Measurements from ENCODE around the gene MYH11.

MYH11 gene

GRCh38 chr16:15777533-15778203 lies 79.2 kb downstream of the MYH11 start:
- DNase-seq (ENCODE audit: low read depth): no peak

GRCh38 chr16:15776572-15776971 lies 80.3 kb downstream of the MYH11 start:
- no peak for DNase-seq (ENCODE audit: low read depth)

DNA sequence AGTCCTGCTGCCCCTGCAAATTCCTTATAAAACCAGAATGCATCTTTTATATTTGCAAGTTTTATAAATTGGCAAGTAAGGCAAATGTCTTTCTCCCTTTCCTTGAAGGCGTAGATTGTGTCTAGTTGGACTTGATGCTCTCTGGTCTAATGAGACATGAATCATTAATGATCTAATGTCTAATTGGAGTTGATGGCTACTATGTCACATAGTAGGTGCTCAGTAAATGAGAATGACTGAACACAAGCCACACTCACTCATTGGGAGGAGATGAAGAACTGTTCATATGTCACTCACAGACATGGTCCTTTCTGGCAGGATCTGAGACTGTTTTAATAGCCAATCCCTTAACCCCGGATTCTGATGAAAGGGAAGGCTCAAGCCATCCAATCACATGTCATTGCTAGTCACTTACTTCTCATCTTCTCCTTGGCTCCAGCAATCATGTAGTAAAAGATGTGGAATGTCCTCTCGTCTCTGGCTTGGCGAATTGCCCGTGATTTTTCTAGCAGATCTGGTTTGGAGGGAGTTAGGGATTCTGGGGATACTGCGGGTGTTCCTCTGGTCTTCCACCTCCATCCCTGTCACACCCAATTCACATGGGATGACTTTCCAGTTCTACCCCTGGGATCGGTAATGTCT lies 81.0 kb downstream of the MYH11 start:
- no peak for DNase-seq (ENCODE audit: low read depth)

DNA sequence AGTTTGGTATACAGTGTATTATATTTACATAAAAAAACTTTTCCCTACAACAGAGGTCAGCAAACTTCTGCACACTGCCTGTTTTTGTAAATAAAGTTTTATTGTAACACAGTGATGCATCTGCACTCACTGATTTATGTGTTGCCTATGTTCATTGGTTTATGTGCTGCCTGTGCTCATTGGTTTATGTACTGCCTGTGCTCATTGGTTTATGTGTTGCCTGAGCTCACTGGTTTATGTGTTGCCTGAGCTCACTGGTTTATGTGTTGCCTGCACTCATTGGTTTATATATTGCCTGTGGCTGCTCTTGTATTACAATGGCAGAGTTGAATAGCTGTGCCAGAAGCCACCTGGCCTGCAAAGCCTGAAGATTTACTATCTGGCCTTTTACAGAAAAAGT lies 81.6 kb downstream of the MYH11 start:
- DNase-seq (ENCODE audit: low read depth): no peak

GRCh38 chr16:15773968-15774367 lies 82.9 kb downstream of the MYH11 start:
- no peak for DNase-seq (ENCODE audit: low read depth)

GRCh38 chr16:15772579-15773293 lies 84.1 kb downstream of the MYH11 start:
- no peak for DNase-seq (ENCODE audit: low read depth)

DNA sequence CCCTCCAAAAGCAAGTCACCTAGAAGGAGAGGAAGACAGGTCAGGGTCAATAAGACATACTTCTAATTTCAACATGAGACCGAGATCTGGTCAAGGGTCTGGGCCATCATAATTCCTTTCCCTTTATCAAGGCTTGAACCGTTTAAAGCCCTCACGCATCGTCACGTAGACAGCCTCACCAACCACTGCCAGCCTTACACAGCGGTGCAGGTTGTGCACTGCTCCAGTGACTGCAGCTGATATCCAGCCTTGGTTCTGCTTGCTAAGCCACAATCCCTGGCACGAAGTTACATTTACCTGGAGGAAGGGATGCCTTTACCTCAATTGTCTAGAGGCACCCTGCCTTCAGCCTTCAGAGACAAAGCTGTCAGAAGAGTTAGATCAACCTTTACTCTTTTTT lies 85.1 kb downstream of the MYH11 start:
- DNase-seq (ENCODE audit: low read depth): no peak

GRCh38 chr16:15770512-15770911 lies 86.3 kb downstream of the MYH11 start:
- no peak for DNase-seq (ENCODE audit: low read depth)

GRCh38 chr16:15770107-15770506 lies 86.7 kb downstream of the MYH11 start:
- no peak for DNase-seq (ENCODE audit: low read depth)

- DNase-seq (ENCODE audit: low read depth): no peak
These were observed 87.6 kb downstream of the MYH11 start for GRCh38 chr16:15769239-15769638.

DNA sequence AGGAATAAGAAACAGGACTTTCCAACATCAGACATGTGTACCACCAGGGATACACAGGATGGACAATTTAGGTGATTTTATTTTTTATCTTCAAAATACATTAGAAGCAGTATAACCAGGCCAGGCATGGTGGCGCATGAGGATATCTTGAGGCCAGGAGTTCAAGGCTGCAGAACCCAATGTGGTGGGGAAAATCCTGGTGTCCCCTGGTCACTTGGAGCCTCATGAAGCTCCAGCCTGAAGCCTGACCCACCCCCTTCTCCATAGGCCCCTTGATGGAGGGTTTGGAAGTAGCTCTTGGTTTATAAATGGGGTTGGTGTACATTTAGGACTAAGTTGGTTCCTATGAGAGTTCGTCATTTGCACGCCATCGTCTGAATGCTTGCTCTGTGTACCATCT lies 88.6 kb downstream of the MYH11 start:
- DNase-seq (ENCODE audit: low read depth): no peak

DNA sequence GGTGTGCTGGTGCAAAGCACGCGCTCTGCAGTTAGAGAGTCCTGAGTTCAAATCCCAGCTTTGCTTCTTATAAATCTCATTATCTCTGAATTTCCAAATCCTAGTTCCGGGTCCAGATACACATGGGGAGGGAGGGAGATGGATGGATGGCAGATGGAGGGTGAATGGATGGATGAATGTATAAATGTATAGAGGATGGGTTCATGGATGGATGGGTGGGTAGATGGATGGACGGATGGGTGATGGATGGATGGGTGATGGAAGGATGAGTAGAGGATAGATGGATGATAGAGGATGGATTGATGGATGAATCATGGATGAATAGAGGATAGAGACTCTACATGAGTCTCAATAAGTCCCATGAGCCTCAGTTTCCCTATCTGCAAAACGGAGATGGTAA lies 89.9 kb downstream of the MYH11 start:
- DNase-seq (ENCODE audit: low read depth): no peak

- peak; percentile 7 for DNase-seq (ENCODE audit: low read depth)
These were observed 90.9 kb downstream of the MYH11 start for GRCh38 chr16:15765880-15766279.

- DNase-seq (ENCODE audit: low read depth): no peak
These were observed 91.7 kb downstream of the MYH11 start for GRCh38 chr16:15765116-15765515.

GRCh38 chr16:15764112-15764511 lies 92.7 kb downstream of the MYH11 start:
- no peak for DNase-seq (ENCODE audit: low read depth)

- DNase-seq (ENCODE audit: low read depth): no peak
These were observed 96.7 kb downstream of the MYH11 start for GRCh38 chr16:15760129-15760528.

DNA sequence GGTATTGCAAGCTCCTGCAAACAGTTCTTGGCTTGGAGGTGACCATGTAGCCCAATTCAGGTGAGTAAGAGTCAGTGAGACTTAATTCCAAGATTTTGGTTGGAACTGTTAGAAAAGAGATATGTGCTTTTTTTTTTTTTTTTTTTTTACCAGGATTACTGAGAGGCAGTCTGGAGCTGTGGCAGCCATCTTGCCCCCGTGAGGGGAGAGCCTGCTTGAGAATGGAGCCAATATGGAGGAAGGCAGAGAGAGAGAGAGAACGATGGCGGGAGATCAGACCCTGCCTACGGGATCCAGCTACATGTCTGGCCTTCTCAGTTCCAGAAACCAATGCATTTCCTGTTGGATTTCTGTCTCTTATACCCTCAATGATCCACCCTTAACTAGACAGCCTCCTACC lies 97.8 kb downstream of the MYH11 start:
- no peak for DNase-seq (ENCODE audit: low read depth)

DNA sequence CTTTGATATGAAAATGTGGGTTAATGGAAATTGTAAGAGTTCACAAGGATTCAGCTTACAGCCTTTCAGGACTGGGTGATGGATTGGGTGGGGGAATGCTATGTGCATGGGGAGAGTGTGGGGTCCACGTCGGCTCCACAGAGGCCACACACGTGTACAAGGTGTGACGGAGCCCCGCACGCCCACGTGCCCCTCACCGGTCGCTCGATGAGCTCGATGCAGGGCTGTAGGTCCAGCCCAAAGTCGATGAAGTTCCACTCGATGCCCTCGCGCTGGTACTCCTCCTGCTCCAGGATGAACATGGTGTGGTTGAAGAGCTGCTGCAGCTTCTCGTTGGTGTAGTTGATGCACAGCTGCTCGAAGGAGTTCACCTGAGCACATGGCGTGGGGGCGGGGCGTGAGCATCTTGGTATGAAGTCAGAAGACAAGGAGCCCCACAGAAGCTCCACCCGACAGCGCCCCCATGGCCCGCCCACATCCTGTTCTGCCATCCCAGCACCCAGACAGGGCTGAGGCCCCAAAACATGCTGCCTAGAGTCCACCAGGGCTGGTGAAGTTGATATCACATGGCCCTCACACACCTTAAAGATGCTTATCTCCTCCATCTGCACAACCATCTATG lies 99.1 kb downstream of the MYH11 start:
- no peak for DNase-seq (ENCODE audit: low read depth)

DNA sequence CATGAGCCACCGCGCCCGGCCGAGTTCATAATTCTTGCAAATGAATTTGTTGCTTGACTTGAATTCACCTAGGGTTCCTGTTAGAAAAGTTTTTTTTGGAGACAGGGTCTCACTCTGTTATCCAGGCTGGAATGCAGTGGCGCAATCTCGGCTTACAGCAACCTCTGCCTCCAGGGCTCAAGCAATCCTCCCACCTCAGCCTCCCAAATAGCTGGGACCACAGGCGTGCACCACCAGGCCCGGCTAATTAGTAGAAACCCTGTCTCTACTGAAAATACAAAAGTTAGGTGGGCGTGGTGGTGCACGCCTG lies 99.8 kb downstream of the MYH11 start:
- DNase-seq (ENCODE audit: low read depth): no peak

GRCh38 chr16:15754821-15755534 lies 101.8 kb downstream of the MYH11 start:
- DNase-seq (ENCODE audit: low read depth): no peak

GRCh38 chr16:15752717-15753488 lies 103.9 kb downstream of the MYH11 start:
- DNase-seq (ENCODE audit: low read depth): no peak

DNA sequence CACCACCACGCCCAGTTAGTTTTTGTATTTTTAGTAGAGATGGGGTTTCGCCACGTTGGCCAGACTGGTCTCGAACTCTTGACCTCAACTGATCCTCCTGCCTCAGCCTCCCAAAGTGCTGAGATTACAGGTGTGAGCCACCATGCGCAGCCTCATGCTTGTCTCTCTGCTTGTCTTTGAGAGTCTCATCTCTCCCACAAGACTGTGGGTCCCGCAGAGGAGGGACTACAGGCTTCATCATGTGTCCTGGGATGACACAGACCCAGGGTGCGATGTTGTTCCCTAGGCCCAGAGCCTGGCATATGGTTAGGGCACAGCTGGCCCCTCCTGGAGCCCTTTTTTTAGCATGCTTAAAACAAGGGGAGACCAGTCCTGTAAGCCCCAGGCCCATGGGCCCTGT lies 104.9 kb downstream of the MYH11 start:
- DNase-seq (ENCODE audit: low read depth): no peak
